Left kidney (tissue), 2 donors: ENCODE measurements around the gene TTC28. TPM values are rescaled to one million over a fixed set of nuclear protein-coding genes. Genes with fewer than 3 reads are reported as not detected.

Experiments used
- DNase-seq: peaks from one replicate; pipeline ENCODE4 v3.0.0-alpha.2; 2013
- polyA plus RNA-seq: library from polyadenylated mRNA; unstranded; fragments of 120-200 nt; gene quantifications from one replicate; pipeline ENCODE4 v1.2.1, GENCODE V29; 2013; ENCODE audit not compliant: insufficient read length

Gene TTC28
- polyA plus RNA-seq, 1 donor = 45.8 TPM

- no peak for DNase-seq
Observed at GRCh38 chr22:28357193-28357592, 322.4 kb downstream of the TTC28 start.

DNA sequence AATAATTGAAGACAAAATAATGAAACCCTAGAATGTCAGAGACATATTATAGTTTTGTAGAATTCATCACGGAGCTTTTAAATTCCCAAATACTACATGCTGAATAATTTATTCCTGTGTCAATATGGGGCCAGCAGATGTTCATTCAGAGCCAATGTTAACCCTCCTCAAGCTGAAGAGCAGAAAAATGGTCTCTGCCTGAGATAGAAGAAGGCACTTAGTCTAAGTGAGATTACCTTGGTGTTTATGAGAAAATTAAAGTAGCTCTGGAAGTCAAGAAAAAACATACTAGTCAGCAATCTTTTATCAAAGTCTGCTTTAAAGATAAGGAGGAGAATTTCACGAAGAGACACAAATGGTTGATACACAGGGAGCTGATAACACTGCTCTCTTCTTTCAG is 328.2 kb downstream of the TTC28 start:
- no peak for DNase-seq

GRCh38 chr22:28348613-28349609 is 330.7 kb downstream of the TTC28 start:
- no peak for DNase-seq

GRCh38 chr22:28346308-28346707 is 333.3 kb downstream of the TTC28 start:
- no peak for DNase-seq

DNA sequence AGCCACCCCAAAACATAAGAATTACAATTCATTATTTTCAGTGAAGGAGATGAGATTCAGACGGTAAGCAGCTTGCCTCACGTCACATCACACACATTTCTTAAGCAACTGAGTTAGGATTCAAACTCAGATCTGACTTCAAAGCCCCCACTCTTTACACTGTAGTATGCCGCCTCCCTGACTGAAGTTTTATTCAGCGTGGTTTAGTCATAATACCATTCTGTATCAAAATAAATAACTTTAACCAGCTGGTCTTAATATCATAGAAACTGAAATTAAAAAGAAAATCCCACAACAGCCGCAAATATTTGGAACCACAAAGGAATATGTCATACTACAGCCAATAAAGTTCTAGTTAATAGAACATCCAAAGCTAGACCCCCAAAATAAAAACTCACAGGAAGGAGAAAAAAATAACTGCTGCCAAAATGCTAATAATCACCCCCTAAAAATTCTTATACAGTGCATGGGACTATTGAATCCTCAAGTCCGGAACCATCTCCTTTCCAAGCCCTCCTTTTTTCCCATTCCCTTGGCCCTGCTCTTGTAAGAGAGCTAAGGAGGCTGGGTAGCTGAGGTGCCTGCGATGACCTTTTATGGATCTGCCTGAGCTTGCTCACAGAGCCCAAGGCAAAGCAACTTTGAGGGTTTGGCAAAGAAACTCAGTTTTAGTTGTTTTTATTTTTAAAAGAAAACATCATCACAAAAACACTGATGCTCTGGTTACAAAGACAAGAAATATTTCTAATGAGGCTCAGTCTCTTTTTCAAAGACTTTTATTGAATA is 334.5 kb downstream of the TTC28 start:
- DNase-seq = no peak

GRCh38 chr22:28341001-28341400 is 338.6 kb downstream of the TTC28 start:
- no peak for DNase-seq

DNA sequence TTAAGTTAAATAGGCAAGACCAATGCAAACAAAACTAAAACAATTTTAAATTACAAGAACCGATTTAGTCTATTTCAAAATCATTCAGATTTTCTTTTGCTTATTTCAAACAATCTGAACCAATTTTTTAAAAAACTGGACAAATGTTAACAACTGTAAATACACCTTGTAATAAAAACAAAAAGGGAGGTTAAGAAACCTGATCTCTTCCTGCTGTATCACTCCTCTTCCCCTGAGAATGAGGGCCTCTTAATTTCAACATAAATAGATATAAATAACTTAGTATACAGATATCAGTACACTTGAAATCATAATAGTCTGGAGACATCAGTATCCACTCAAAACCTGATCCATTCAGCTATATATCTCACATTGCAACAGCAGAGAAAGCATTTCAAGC is 346.6 kb downstream of the TTC28 start:
- no peak for DNase-seq

DNA sequence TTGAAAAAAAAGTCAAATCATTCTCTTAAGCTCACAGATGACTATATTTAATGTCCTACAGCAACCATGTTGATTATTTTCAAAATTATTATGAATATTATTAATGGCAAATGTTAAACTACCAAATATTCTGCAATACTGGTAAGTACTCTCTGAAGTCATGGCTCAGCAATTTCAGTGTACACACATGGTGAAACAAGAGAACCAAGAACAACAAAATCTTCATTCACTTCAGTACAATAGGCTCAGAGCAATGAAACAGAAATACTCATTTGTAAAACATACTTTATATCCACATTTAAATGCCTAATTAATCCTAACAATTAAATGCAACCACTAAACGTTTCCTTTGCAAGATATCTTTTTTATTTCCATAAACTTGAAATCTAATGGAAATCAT is 347.2 kb downstream of the TTC28 start:
- DNase-seq = no peak

DNA sequence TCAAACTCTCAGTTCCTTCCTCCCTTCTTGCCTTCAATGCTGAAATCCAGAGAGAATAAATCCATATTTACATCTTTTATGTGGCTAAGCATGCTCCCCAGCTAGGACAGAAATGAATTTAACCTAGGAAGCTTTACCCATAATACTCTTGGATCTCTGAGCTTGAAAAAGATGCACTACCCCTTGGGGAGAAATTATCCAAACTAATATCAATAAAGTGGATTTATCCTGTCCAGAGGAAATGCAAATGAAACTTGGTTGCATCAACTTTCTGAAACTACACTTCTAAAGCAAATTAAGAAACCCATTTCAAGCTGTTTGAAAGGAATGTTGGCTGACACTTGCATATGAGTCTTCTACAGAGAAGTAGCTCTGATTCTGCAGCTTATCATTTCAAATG is 347.9 kb downstream of the TTC28 start:
- DNase-seq = no peak

DNA sequence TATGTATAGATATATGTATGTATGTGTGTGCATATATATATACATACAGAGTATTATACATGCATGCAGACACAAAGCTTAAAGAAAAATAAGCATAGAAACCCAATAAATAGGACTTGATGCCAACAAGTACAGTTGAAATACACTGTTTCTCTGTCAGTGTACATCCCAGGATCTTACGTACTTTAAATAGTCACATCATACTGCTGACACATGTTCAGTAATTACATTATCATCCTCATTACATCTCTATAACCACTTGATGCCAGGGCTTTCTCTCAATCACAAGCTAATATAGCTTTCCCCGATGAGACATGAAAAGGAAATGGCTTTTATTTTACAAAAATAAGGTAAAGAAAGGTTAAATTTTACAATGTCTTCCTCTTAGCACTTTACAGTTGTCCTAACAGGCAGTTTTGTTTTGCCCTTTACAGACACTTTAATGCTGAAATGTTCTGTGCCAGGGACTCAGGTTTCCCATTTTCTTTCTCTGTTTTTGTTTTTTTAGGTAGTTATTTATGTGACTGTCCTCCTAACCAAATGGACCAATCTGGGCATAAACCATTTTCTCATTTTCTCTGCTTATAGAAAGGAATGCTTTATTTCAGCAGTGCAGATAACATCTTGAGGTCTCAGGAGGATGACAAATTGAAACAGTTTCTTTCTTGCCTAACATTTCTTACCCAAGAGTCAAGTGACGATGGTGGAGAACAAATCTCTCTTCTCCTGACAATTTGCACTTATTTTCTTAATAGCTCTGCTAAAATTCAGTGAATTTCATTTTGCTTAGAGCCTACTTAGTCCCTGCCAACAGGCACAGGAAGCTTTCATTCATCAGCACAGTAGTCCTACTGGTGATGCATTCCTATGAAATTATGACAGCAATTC is 350.2 kb downstream of the TTC28 start:
- peak; percentile 21 for DNase-seq

GRCh38 chr22:28328756-28329155 is 350.9 kb downstream of the TTC28 start:
- no peak for DNase-seq

DNA sequence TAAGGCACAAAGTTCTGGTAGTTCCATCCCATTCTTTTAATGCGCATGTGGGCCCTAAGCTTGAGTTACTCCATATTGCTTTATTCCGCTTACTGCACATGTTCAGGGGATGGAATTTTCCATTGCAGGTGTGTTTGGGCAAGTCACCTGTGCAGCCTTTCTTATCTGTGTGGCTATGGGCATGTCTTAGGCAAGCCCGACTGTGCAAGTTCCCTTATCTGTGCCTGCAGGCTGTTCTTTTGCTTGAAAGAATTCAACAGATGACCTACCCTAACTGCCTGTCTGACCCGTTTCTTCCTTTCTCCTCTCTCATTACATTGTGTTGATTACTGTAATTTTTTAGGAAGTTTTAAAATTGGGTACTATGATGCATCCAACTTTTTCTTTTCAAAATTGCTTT is 363.6 kb downstream of the TTC28 start:
- DNase-seq = no peak

DNA sequence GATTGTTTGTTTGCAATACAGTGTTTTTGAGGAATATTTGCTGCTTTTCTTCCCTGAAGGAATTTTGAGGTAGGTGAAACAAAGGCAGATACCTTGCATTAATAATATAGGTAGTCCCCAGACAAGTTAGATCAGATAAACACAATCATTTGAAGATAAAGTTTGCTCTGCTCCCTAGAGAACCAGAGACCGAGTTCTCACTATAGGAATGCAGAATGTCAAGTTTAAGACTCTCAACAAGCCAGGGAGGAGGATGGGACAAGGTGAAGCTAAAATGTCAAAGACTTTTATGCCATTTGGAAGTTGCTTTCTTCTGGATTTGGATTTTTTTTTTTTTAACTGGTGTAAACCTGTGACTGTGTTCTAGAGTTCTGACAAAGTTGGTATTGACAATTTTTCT is 364.7 kb downstream of the TTC28 start:
- DNase-seq = no peak

- no peak for DNase-seq
Observed at GRCh38 chr22:28310299-28310698, 369.3 kb downstream of the TTC28 start.

- no peak for DNase-seq
Observed at GRCh38 chr22:28299753-28300152, 379.9 kb downstream of the TTC28 start.

DNA sequence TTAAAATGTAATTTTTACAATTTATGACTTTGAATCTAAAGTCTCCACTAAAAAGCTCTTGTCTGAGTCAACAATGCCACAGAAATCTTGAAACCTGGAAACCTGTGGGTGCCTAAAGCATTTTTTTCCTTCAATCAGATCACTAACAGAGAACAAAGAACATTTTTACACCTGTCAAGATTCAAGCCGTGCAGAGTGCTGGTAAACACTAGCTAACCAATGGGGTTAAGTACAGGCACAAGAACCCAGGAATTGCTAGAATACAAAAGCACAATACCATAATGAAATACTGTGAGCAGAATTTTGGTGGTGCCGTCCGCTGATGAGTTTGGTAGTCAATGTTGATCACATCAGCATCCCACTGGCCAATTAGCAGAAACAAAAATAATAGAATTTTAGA is 380.3 kb downstream of the TTC28 start:
- DNase-seq = no peak

GRCh38 chr22:28297504-28297903 is 382.1 kb downstream of the TTC28 start:
- no peak for DNase-seq

DNA sequence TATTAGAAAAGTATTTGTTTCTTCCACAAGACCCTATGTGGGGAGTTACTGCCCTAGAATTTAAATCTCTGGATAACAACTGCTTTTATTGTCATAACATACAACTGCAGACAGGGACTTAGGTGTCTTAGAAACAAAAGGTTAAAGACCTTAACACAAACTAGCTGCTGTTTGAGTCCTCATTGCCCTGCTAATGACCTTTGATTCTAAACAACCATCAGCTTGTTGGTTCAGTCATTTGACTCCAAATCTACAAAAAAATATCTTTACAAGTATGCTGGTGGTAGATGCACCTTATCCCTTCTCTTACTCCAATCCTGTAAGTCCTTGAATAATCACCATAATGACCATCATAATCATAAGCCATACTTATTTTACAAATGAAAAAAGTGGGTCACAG is 383.2 kb downstream of the TTC28 start:
- no peak for DNase-seq

GRCh38 chr22:28283068-28283654 is 396.5 kb downstream of the TTC28 start:
- no peak for DNase-seq

- DNase-seq = no peak
Observed at GRCh38 chr22:28282405-28283067, 397.1 kb downstream of the TTC28 start.

DNA sequence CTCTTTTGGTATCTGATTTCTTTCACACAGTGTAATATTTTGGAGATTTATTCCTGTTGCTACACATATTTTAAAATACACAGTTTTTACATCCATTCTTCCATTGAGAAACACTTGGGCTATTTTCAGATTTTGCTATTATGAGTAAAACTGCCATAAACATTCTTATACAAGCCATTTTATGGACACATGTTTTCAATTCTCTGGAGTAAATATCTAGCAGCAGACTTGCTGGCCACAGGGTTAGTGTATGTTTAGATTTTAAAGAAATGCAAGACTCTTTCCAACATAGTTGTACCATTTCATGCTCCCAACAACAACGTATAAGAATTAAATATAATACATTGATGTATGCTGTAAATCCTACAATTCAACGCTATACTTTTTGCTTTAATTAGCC is 399.8 kb downstream of the TTC28 start:
- DNase-seq = no peak
